ENCODE results near the gene VEGFD.
A peak's percentile ranks its signal among the peaks of the same experiment; 100 is the strongest.
"Not testable (repeated sequence)": the region's sequence is repeated elsewhere in the genome, so short reads cannot be mapped to it uniquely, and the experiment has no call there.

Gene VEGFD

GRCh38 chrX:15358533-15358932, 25.7 kb downstream of the VEGFD start:
- no peak for DNase-seq

GRCh38 chrX:15356444-15356843, 27.8 kb downstream of the VEGFD start:
- no peak for DNase-seq

- DNase-seq, result no peak
Measured at GRCh38 chrX:15350329-15350996, 33.8 kb downstream of the VEGFD start.

- no peak for DNase-seq
Measured at GRCh38 chrX:15349046-15349445, 35.2 kb downstream of the VEGFD start.

- no peak for DNase-seq
Measured at GRCh38 chrX:15345976-15346375, 38.2 kb downstream of the VEGFD start.

- no peak for DNase-seq
Measured at GRCh38 chrX:15344106-15344505, 40.1 kb downstream of the VEGFD start.

GRCh38 chrX:15343075-15343476, 41.1 kb downstream of the VEGFD start:
- no peak for DNase-seq

- DNase-seq, result no peak
Measured at GRCh38 chrX:15340867-15341266, 43.3 kb downstream of the VEGFD start.

- DNase-seq, result peak; percentile 9
Measured at GRCh38 chrX:15336023-15336413, 48.2 kb downstream of the VEGFD start.

GRCh38 chrX:15335135-15336022, 48.8 kb downstream of the VEGFD start, which contains the start of gene PIGA:
PIGA (minus strand) TSS chrX:15335523; CDS start chrX:15331930, 3,593 bp downstream.
- DNase-seq, result peak; percentile 75

GRCh38 chrX:15334561-15334960, 49.7 kb downstream of the VEGFD start:
- no peak for DNase-seq

- no peak for DNase-seq
Measured at GRCh38 chrX:15328821-15329220, 55.4 kb downstream of the VEGFD start.

- no peak for DNase-seq
Measured at GRCh38 chrX:15328131-15328530, 56.1 kb downstream of the VEGFD start.

GRCh38 chrX:15322472-15322871, 61.7 kb downstream of the VEGFD start:
- no peak for DNase-seq

GRCh38 chrX:15322072-15322471, 62.1 kb downstream of the VEGFD start:
- no peak for DNase-seq

- DNase-seq, result no peak
Measured at GRCh38 chrX:15321447-15321846, 62.8 kb downstream of the VEGFD start.

GRCh38 chrX:15320297-15320696, 63.9 kb downstream of the VEGFD start:
- DNase-seq, result no peak

- DNase-seq, result no peak
Measured at GRCh38 chrX:15319075-15319474, 65.1 kb downstream of the VEGFD start.

GRCh38 chrX:15315509-15315908, 68.7 kb downstream of the VEGFD start, which contains the start of gene ASB11:
ASB11 (minus strand) TSS chrX:15315640; CDS start chrX:15315605, 35 bp downstream.
- DNase-seq, result no peak

- DNase-seq, result no peak
Measured at GRCh38 chrX:15314472-15314871, 69.7 kb downstream of the VEGFD start.

GRCh38 chrX:15311119-15311518, 73.1 kb downstream of the VEGFD start:
- DNase-seq, result no peak

- no peak for DNase-seq
Measured at GRCh38 chrX:15310117-15310516, 74.1 kb downstream of the VEGFD start.

GRCh38 chrX:15305899-15306298, 78.3 kb downstream of the VEGFD start:
- not testable (repeated sequence) for DNase-seq

GRCh38 chrX:15301924-15302323, 82.3 kb downstream of the VEGFD start:
- DNase-seq, result no peak

Measured in activated T-cell treated with anti-CD3 and anti-CD28 coated beads for 4 hours (primary cell).